ENCODE measurements around the gene TROAP.

TROAP gene

DNA sequence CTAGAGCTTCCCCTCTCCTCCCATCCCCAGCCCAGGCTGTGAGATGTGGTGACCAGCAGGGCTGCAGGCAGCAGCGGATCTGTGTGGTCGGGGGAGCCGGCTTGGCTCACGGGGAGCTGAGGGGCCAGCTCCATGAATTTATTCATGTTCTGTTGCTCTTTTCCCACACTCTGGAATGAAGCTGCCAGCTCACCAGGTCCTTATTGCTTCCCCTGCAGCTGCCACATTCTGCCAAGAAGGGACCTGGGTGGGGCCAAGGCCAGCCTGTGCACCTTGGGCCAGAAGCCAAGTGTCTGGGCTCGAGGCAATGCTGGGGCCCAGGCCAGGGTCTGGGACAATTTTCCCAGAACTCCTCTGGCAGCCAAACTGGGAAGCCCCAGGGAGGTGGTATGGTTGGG is 16.4 kb downstream of the TROAP start:
- Histone ChIP-seq H3K4me3 (ENCODE audit: low read depth, low read length) (no peak overlapping the region), H3K27ac (no peak overlapping the region), H3K36me3 (no peaks in the 10 kb centered on the region), H3K9me3 (ENCODE audit: severe bottlenecking) (no peaks in the 10 kb centered on the region), H3K27me3 (ENCODE audit: insufficient read depth, low read depth, severe bottlenecking) (peaks cover 35% of the 10 kb centered on the region)
- TF ChIP-seq, protein P1, sequence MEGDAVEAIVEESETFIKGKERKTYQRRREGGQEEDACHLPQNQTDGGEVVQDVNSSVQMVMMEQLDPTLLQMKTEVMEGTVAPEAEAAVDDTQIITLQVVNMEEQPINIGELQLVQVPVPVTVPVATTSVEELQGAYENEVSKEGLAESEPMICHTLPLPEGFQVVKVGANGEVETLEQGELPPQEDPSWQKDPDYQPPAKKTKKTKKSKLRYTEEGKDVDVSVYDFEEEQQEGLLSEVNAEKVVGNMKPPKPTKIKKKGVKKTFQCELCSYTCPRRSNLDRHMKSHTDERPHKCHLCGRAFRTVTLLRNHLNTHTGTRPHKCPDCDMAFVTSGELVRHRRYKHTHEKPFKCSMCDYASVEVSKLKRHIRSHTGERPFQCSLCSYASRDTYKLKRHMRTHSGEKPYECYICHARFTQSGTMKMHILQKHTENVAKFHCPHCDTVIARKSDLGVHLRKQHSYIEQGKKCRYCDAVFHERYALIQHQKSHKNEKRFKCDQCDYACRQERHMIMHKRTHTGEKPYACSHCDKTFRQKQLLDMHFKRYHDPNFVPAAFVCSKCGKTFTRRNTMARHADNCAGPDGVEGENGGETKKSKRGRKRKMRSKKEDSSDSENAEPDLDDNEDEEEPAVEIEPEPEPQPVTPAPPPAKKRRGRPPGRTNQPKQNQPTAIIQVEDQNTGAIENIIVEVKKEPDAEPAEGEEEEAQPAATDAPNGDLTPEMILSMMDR (IDR thresholded peaks at IDR 0.05; ENCODE audit: low read depth, low read length), result no peak
- no peak for DNase-seq

DNA sequence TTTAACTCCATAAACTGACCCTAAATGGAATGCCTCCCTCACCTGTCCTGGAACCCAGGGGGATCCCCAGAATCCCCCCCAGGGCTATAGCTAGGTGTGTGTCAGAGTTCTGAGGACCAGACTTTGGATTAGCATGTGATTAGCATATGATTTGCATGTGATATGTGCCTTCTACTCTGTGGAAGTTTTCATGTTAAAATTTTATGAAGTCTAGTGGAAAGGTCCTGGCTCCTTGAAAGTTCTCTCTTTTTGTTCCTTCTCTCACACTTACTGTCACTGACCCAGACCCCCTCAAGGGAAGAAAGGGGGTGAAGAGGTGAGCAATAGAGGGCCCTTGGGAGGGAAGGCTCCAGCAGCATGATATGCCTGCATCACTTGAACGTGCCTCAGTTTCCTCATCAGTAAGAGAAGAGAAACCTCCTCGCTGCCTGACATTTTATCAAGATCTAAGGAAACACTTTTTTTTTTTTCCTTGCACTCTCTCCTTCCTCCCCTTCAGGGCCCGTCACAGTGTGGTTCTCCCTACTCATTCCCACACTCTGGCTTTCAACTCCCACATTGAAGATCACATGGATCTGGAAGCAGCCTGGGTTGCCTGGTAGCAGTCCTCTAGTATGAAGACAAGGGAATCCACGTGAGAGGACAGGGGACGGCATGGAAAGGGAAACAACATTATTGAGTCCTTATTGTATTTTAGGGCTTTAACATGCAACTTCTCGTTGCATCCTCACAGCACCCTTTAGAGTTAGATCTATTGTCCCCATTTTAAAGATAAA is 17.2 kb downstream of the TROAP start:
- H3K27me3 ChIP-seq (ENCODE audit: insufficient read depth, low read depth, severe bottlenecking), result peaks cover 43% of the 10 kb centered on the region

DNA sequence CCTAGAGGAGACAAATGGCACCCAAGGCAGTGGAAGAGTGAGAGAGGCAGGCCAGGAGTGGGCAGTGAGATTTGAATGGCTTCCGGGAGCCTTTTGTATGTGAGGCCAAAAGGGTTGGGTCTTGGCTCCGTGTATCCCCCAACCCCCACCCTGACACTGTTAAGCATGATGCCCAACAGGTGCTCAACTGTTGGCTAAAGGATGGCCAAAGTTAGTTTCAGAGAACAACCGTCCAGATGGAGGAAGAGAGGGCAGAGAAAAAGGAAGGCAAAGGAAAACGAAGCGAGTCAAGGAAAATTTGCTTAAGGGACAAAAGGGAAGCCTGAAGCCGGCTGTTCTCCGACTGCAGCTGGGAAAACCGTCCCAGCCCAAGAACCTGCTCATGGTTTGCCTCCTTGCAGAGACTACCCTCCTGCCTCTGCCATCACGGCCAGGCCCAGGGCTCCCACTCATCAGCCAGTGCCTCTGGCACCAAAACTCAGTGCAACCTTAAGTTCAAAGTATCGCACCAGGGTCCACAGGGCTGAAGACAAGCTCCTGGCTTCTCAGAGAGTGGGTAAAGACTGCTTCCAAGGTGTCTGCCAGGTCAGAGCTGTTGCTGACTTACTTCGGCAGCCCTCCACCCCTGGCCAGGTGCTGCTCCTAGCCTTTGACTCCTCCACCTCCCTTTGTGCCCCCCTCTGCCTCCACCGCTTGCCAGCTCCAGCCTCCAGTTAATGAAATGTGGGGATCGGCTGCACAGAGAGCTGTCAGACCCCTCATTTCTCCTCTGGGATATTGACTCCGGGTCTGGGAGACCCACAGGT is 18.1 kb downstream of the TROAP start:
- H3K27ac ChIP-seq, result no peak overlapping the region
- no peak overlapping the region for H3K4me3 ChIP-seq (ENCODE audit: low read depth, low read length)
- no peak for DNase-seq
- TF ChIP-seq, protein P1 (IDR thresholded peaks at IDR 0.05; ENCODE audit: low read depth, low read length), result no peak
- no peaks in the 10 kb centered on the region for H3K36me3 ChIP-seq
- H3K27me3 ChIP-seq (ENCODE audit: insufficient read depth, low read depth, severe bottlenecking), result peaks cover 52% of the 10 kb centered on the region
- H3K9me3 ChIP-seq (ENCODE audit: severe bottlenecking), result no peaks in the 10 kb centered on the region

More for the DNA sequence above, 17.2 kb downstream of the TROAP start:
- no peaks in the 10 kb centered on the region for H3K9me3 ChIP-seq (ENCODE audit: severe bottlenecking)
- H3K36me3 ChIP-seq, result no peaks in the 10 kb centered on the region
- TF ChIP-seq, protein P1 (IDR thresholded peaks at IDR 0.05; ENCODE audit: low read depth, low read length), result no peak
- H3K27ac ChIP-seq, result no peak overlapping the region
- no peak for DNase-seq
- no peak overlapping the region for H3K4me3 ChIP-seq (ENCODE audit: low read depth, low read length)

DNA sequence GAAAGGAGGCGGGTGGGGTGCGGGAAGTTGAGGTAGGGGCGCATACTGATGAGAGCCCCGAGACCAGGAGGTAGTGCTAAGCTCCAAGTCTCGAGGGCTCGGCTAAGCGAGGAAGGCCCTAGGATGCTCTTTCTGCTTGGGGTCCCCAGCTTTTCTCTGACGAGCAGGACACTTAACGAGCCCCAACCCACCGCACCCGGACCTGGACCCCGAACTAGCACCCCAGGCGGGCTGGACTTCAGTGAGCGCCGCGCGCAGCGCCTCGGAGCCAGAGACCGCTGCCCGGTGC is 18.7 kb downstream of the TROAP start:
- peak overlapping the region; percentile 42 for H3K4me3 ChIP-seq (ENCODE audit: low read depth, low read length)

DNA sequence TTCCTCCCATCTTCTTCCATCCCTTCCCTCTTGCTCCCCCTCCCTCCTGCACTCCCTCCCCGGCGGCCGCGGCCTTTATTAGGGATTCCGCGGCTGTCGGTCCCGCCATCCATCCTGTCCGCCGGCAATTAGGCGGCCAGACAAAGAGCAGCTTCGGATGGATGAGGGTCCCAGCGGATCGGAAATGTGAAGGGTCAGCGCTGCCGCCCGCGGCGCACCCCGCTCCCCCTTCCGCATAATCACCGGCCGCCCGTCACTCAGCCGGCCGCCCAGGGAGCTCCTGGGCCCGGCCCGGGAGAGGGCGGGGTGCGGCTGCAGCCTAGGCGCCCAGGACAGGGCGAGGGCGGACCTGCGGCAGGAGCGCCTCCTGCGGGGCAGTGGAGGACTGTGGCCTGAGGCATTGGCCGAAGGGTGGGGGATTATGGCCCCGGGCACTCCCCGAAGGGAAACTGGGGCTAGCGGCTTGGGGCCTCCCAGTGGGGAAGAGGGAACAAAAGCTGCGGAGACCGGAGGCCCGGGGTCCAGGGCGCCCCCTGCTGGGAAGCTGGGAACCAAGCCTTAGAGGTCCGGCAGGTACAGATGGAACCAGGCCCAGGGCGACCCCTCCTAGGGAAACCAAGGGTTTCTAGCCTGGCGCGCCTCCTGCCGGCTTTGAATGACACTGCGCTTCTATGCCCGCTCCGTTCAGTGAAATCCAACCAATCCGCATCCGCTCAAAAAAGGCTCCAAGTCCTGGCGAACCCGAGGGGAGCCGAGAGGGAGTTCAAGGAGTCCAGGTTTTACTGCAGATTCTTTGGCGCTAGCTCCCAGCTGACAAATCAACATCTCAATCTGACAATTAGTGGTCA is 19.2 kb downstream of the TROAP start:
- Histone ChIP-seq H3K4me3 (ENCODE audit: low read depth, low read length) (peak overlapping the region; percentile 42), H3K27me3 (ENCODE audit: insufficient read depth, low read depth, severe bottlenecking) (peaks cover 57% of the 10 kb centered on the region), H3K27ac (no peak overlapping the region), H3K36me3 (no peaks in the 10 kb centered on the region), H3K9me3 (ENCODE audit: severe bottlenecking) (no peaks in the 10 kb centered on the region)
- TF ChIP-seq, protein P1 (IDR thresholded peaks at IDR 0.05; ENCODE audit: low read depth, low read length), result peak; percentile 91
- peak; percentile 95 for DNase-seq

More for the DNA sequence above, 18.7 kb downstream of the TROAP start:
- Histone ChIP-seq H3K36me3 (no peaks in the 10 kb centered on the region), H3K9me3 (ENCODE audit: severe bottlenecking) (no peaks in the 10 kb centered on the region), H3K27ac (no peak overlapping the region), H3K27me3 (ENCODE audit: insufficient read depth, low read depth, severe bottlenecking) (peaks cover 53% of the 10 kb centered on the region)
- DNase-seq, result no peak
- TF ChIP-seq, protein P1 (IDR thresholded peaks at IDR 0.05; ENCODE audit: low read depth, low read length), result no peak

Data from WERI-Rb-1 (cell line).